Ishikawa (cell line): ENCODE results near the gene IL10RB.

Source experiments
- CEBPB ChIP-seq: IDR thresholded peaks from 2 replicates; pipeline ENCODE4 v1.6.1; 2012
- CREB1 ChIP-seq: IDR thresholded peaks from 2 replicates; pipeline ENCODE4 v1.6.1; 2012; ENCODE audit warnings: low read depth
- EP300 ChIP-seq: IDR thresholded peaks from 2 replicates; pipeline ENCODE4 v1.6.1; 2012; ENCODE audit warnings: borderline replicate concordance
- NFIC ChIP-seq: IDR thresholded peaks from 2 replicates; pipeline ENCODE4 v1.6.1; 2012
- RAD21 ChIP-seq: IDR thresholded peaks from 2 replicates; pipeline ENCODE4 v1.6.1; 2012; ENCODE audit warnings: low read depth
- TAF1 ChIP-seq: IDR thresholded peaks from 2 replicates; pipeline ENCODE4 v1.6.1; 2012; ENCODE audit warnings: low read depth, mild to moderate bottlenecking
- TCF12 ChIP-seq: IDR thresholded peaks from 2 replicates; pipeline ENCODE4 v1.6.1; 2012; ENCODE audit warnings: low read depth
- TEAD4 ChIP-seq: IDR thresholded peaks from 2 replicates; pipeline ENCODE4 v1.6.1; 2012
- YY1 ChIP-seq: IDR thresholded peaks from 2 replicates; pipeline ENCODE4 v1.6.1; 2012; ENCODE audit warnings: low read depth
- ZBTB7A ChIP-seq: IDR thresholded peaks from 2 replicates; pipeline ENCODE4 v1.6.1; 2012; ENCODE audit warnings: low read depth
- TF ChIP-seq, protein P1 (sequence below): IDR thresholded peaks from 2 replicates; pipeline ENCODE4 v1.6.1; 2012
- TF ChIP-seq, protein P2 (sequence below): IDR thresholded peaks from 2 replicates; pipeline ENCODE4 v1.6.1; 2012; ENCODE audit warnings: low read depth, mild to moderate bottlenecking

DNA sequence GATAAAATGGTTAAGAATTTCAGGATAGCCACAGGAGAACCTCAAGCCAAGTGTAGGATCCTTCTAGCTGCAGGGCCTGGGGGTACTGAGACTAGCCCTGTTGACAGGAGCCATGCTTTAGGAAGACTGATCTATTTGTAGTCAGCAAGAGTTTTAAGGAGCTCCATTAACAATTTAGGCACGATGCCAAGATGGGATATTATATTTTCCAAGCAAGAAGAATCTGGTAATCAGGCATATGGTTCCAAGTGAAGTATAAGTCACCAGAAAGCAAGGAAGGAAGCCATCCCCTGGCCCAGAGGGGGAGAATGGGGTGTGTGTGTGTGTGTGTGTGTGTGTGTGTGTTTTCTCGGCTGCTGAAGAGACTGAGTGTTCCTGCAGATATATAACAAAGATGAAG is 29.4 kb upstream of the IL10RB start:
- no peak for TF ChIP-seq CEBPB
- no peak for TF ChIP-seq EP300
- TF ChIP-seq CREB1 = no peak
- TF ChIP-seq TAF1 = no peak
- TF ChIP-seq RAD21 = no peak
- TF ChIP-seq, protein P1, sequence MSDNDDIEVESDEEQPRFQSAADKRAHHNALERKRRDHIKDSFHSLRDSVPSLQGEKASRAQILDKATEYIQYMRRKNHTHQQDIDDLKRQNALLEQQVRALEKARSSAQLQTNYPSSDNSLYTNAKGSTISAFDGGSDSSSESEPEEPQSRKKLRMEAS = no peak
- TF ChIP-seq, protein P2, sequence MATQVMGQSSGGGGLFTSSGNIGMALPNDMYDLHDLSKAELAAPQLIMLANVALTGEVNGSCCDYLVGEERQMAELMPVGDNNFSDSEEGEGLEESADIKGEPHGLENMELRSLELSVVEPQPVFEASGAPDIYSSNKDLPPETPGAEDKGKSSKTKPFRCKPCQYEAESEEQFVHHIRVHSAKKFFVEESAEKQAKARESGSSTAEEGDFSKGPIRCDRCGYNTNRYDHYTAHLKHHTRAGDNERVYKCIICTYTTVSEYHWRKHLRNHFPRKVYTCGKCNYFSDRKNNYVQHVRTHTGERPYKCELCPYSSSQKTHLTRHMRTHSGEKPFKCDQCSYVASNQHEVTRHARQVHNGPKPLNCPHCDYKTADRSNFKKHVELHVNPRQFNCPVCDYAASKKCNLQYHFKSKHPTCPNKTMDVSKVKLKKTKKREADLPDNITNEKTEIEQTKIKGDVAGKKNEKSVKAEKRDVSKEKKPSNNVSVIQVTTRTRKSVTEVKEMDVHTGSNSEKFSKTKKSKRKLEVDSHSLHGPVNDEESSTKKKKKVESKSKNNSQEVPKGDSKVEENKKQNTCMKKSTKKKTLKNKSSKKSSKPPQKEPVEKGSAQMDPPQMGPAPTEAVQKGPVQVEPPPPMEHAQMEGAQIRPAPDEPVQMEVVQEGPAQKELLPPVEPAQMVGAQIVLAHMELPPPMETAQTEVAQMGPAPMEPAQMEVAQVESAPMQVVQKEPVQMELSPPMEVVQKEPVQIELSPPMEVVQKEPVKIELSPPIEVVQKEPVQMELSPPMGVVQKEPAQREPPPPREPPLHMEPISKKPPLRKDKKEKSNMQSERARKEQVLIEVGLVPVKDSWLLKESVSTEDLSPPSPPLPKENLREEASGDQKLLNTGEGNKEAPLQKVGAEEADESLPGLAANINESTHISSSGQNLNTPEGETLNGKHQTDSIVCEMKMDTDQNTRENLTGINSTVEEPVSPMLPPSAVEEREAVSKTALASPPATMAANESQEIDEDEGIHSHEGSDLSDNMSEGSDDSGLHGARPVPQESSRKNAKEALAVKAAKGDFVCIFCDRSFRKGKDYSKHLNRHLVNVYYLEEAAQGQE = no peak
- TF ChIP-seq YY1 = no peak
- no peak for TF ChIP-seq TEAD4
- no peak for TF ChIP-seq ZBTB7A
- TF ChIP-seq NFIC = no peak
- TF ChIP-seq TCF12 = no peak
